GM21529 (cell line): ENCODE results near the gene SLC26A11.

Experiments
- ATAC-seq: cut with Tn5 transposase; IDR thresholded peaks from one replicate; pipeline ENCODE4 v1.9.1; 2021; ENCODE audit not compliant: unreplicated experiment

SLC26A11 gene

GRCh38 chr17:80216473-80217456 lies 3.5 kb upstream of the SLC26A11 start:
- ATAC-seq = no peak

GRCh38 chr17:80217703-80218362 lies 2.4 kb upstream of the SLC26A11 start:
- ATAC-seq = no peak

GRCh38 chr17:80218391-80218790 lies 1.8 kb upstream of the SLC26A11 start:
- no peak for ATAC-seq

GRCh38 chr17:80219013-80219762 lies 1.0 kb upstream of the SLC26A11 start:
- ATAC-seq = peak; percentile 71

- peak; percentile 23 for ATAC-seq
Observed at GRCh38 chr17:80219763-80220053, 519 bp upstream of the SLC26A11 start.

GRCh38 chr17:80220736-80221215 lies 549 bp downstream of the SLC26A11 start:
- no peak for ATAC-seq

- ATAC-seq = no peak
Observed at GRCh38 chr17:80221351-80222105, 1.3 kb downstream of the SLC26A11 start.

GRCh38 chr17:80222376-80223141 lies 2.3 kb downstream of the SLC26A11 start:
- no peak for ATAC-seq

GRCh38 chr17:80223142-80223815 lies 3.1 kb downstream of the SLC26A11 start:
- no peak for ATAC-seq

GRCh38 chr17:80223838-80224497 lies 3.7 kb downstream of the SLC26A11 start:
- no peak for ATAC-seq

- no peak for ATAC-seq
Observed at GRCh38 chr17:80224683-80225082, 4.5 kb downstream of the SLC26A11 start.

GRCh38 chr17:80225230-80225629 lies 5.0 kb downstream of the SLC26A11 start:
- ATAC-seq = no peak

- no peak for ATAC-seq
Observed at GRCh38 chr17:80227156-80227555, 6.9 kb downstream of the SLC26A11 start.

- no peak for ATAC-seq
Observed at GRCh38 chr17:80227666-80228065, 7.4 kb downstream of the SLC26A11 start.

- ATAC-seq = no peak
Observed at GRCh38 chr17:80228477-80228876, 8.2 kb downstream of the SLC26A11 start.

- no peak for ATAC-seq
Observed at GRCh38 chr17:80229011-80229410, 8.8 kb downstream of the SLC26A11 start.

- no peak for ATAC-seq
Observed at GRCh38 chr17:80232438-80232837, 12.2 kb downstream of the SLC26A11 start.

GRCh38 chr17:80233202-80233601 lies 13.0 kb downstream of the SLC26A11 start:
- ATAC-seq = no peak

GRCh38 chr17:80236911-80237310 lies 16.7 kb downstream of the SLC26A11 start:
- no peak for ATAC-seq
